Testis (tissue), 3 donors: ENCODE results near the gene BCL7A. TPM values are rescaled to one million over a fixed set of nuclear protein-coding genes. Genes with fewer than 3 reads are reported as not detected.
"Not testable (repeated sequence)": the region's sequence is repeated elsewhere in the genome, so short reads cannot be mapped to it uniquely, and the experiment has no call there.

ENCODE experiments used
- DNase-seq: peaks from one replicate; pipeline ENCODE4 v3.0.0-alpha.2; 2019
- H3K27ac ChIP-seq, 2 donors: fragments of 200-600 bp; sonication (generic); one replicate each; pipeline ENCODE4 v1.5.1; 2019
- H3K27me3 ChIP-seq: fragments of 200-600 bp; sonication (generic); one replicate; pipeline ENCODE4 v1.5.1; 2019
- H3K36me3 ChIP-seq: fragments of 200-600 bp; sonication (generic); one replicate; pipeline ENCODE4 v1.5.1; 2017; ENCODE audit warnings: low read depth; ENCODE audit errors: missing control alignments
- H3K4me1 ChIP-seq: fragments of 200-600 bp; sonication (generic); one replicate; pipeline ENCODE4 v1.5.1; 2019
- H3K4me3 ChIP-seq, 2 donors: fragments of 200-600 bp; sonication (generic); one replicate each; pipeline ENCODE4 v1.5.1; 2017 to 2019
- H3K9me3 ChIP-seq: fragments of 200-600 bp; sonication (generic); one replicate; pipeline ENCODE4 v1.5.1; 2017
- CTCF ChIP-seq, 3 experiments: fragments of 450-650 bp in 2 of 3; fragments of 200-600 bp in 1 of 3; sonication (generic) in 1 of 3; IDR thresholded peaks; one replicate each; pipeline ENCODE4 v1.5.1; 2016 to 2019; ENCODE audit warnings: antibody characterized with exemption in 3 of 3, mild to moderate bottlenecking in 2 of 3, moderate library complexity in 1 of 3
- POLR2A ChIP-seq: fragments of 450-650 bp; IDR thresholded peaks from one replicate; pipeline ENCODE4 v1.6.1; 2017; ENCODE audit warnings: antibody characterized with exemption, mild to moderate bottlenecking, moderate library complexity
- WGBS, 2 donors: methylation state at CpG; one replicate each; pipeline ENCODE4 v1.1.5; 2018; 5-methylcytosine and 5-hydroxymethylcytosine counted together
- intact Hi-C: fragments of 100-400 bp; cut with DNase I; formaldehyde crosslinking; loops from one replicate; pipeline ENCODE4 v1.15.1; 2023; ENCODE audit warnings: low total_unique reads
- polyA plus RNA-seq: library from polyadenylated mRNA; stranded (reverse); fragments of 350-450 nt; fragmentation: Illumina TruSeq; extraction: RNeasy Lipid Tissue Mini Kit (QIAGEN cat#74804); gene quantifications from one replicate; pipeline ENCODE4 v1.2.3, GENCODE V29; 2014; ENCODE audit warnings: low read depth, low replicate concordance; ENCODE audit not compliant: insufficient read depth
- total RNA-seq, 2 donors: library from RNA; depleted of rRNA; stranded (reverse); fragments of >200 nt; gene quantifications; one replicate each; pipeline ENCODE4 v1.2.3, GENCODE V29; 2016

Gene BCL7A
- total and polyA plus RNA-seq, 3 donors from 2014 or later = 5.9 to 11.1 (median 10.2) TPM

- WGBS, 2 donors = 63 to 66% methylated on average over 13 of the region's 13 CpGs
- H3K27me3 ChIP-seq = no peaks in the 10 kb centered on the region
Observed at GRCh38 chr12:121983536-121984210, 38.0 kb upstream of the BCL7A start.

DNA sequence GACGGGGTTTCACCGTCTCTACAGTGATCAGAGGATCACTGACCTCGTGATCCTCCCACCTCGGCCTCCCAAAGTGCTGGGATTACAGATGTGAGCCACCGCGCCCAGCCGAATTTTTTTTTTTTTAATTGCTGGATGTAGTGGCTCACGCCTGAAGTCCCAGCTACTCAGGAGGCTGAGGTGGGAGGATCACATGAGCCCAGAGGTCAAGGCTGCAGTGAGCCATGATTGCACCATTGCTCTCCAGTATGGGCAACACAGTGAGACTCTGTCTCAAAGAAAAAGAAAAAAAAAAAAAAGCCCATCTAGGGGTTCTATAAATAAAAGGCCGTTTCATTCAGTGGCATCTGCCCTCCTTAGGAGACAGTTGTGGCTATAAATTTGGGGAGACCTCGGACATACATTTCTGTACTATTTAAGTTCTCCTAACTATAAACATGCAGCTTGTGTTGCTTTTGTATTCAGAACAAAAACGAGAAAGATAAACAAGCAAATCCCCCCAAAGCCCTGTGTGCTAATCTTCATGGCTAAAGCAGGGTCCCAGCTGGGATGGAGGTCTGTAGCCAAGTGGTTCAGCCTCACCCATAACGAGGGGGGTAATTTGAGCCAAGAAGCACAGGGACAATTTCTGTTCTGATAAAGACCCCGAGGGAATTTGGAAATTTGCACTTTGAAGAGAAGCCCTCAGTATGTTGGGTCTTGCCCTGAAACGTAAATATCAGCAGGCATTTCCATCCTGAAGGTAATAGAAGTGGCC, 35.0 kb upstream of the BCL7A start:
- Histone ChIP-seq H3K4me3 (no peak overlapping the region), H3K27ac (no peak overlapping the region), H3K9me3 (no peaks in the 10 kb centered on the region), H3K4me1 (no peaks in the 10 kb centered on the region), H3K27me3 (no peaks in the 10 kb centered on the region), H3K36me3 (no peaks in the 10 kb centered on the region)
- no peak for DNase-seq
- WGBS, 2 donors = 83 to 85% methylated on average over 14 of the region's 14 CpGs
- intact Hi-C loops = no loop called here
- TF ChIP-seq POLR2A (no peak), CTCF (IDR thresholded peaks at IDR 0.05) (no peak)

More at GRCh38 chr12:121983536-121984210, 38.0 kb upstream of the BCL7A start:
- no peak for DNase-seq
- Histone ChIP-seq H3K4me1 (no peaks in the 10 kb centered on the region), H3K9me3 (no peaks in the 10 kb centered on the region), H3K36me3 (no peaks in the 10 kb centered on the region), H3K4me3 (no peak overlapping the region), H3K27ac (no peak overlapping the region)
- no peak for TF ChIP-seq CTCF (IDR thresholded peaks at IDR 0.05)
- intact Hi-C loops = no loop called here

- H3K27me3 ChIP-seq, intact Hi-C loops, H3K27ac ChIP-seq, H3K4me3 ChIP-seq, H3K9me3 ChIP-seq, H3K36me3 ChIP-seq, DNase-seq, H3K4me1 ChIP-seq: not testable (repeated sequence)
- WGBS, 2 donors = 94% methylated on average over 10 of the region's 10 CpGs
Observed at GRCh38 chr12:121988519-121988918, 33.2 kb upstream of the BCL7A start.

DNA sequence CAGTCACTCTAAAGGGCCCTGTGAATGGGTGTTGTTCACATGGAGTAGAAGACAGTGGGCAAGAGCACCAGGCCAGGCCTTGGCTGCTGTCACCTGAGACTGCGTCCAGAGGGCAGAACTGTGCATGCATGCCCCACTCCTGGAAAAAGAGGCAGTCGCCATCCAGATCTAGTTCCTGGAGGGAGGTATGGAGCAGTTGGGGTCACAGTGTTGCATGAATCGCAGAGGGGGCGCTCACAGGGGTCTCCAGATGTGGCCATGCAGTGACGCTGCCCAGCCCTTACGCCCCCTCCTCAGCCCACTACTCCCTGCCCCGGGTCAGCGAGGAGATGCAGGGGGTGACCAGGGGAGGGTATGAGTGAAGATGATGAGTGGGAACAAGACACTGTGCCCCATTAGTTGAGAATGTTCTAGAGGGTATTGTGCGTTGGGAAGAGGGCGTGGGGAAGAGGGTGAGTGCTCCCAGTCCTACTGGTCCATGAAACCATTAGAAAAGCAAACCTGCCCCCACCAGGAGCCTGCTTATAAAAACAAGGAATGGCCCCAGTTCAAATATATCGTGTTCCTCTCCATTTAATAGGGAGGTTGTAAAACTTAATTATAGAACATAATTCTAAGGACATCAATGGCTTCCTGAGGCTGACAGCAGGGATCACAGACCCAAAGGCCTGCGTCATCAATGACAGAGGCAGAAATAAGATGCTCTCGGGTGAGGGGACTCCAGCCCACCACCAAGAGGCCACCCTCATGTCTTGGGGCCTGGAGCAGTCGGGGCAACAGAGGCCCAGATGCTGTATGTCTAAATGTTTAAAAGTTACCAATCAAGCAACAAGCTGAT, 32.2 kb upstream of the BCL7A start:
- intact Hi-C loops = no loop called here
- Histone ChIP-seq H3K36me3 (no peaks in the 10 kb centered on the region), H3K4me3 (no peak overlapping the region), H3K27ac (no peak overlapping the region), H3K4me1 (no peaks in the 10 kb centered on the region), H3K27me3 (no peaks in the 10 kb centered on the region), H3K9me3 (no peaks in the 10 kb centered on the region)
- TF ChIP-seq CTCF (IDR thresholded peaks at IDR 0.05) = no peak
- TF ChIP-seq POLR2A = no peak
- 87 to 96% methylated on average over 14 of the region's 14 CpGs for WGBS, 2 donors
- no peak for DNase-seq

DNA sequence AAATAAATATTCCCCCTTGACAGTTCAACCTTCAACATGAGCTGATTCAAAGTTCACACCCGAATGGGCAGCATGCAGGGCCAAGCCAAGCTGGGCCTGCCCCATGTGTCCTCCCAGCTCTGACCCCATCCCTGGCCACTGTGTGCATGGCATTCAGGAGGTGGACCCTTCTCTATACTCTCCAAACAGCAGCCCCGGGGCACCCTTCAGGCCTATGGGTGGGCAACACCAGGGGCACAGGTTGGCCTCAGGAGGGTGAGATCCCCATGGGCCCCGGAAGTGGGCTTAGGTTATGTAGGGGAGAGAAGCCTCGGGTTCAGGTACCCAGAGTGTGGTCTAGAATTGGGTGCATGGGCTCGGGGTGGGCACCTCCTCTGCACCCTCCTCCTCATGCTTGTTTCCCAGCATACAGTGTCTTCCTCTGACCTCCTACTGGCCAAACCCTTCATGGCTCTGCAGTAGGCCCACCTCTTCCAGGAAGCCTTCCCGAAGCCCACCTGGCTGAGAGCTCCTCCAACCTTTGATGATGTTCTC, 31.5 kb upstream of the BCL7A start:
- H3K27ac ChIP-seq = no peak overlapping the region
- WGBS, 2 donors = 87 to 91% methylated on average over 3 to 6 of the region's 6 CpGs
- TF ChIP-seq CTCF (IDR thresholded peaks at IDR 0.05) (no peak), POLR2A (no peak)
- no peaks in the 10 kb centered on the region for H3K36me3 ChIP-seq
- H3K4me3 ChIP-seq = no peak overlapping the region
- H3K4me1 ChIP-seq = no peaks in the 10 kb centered on the region
- no peaks in the 10 kb centered on the region for H3K9me3 ChIP-seq
- no peak for DNase-seq
- intact Hi-C loops = no loop called here
- H3K27me3 ChIP-seq = no peaks in the 10 kb centered on the region
